Lower leg skin (tissue), 4 donors: Measurements from ENCODE around the gene TERT. TPM values are rescaled to one million over a fixed set of nuclear protein-coding genes. Genes with fewer than 3 reads are reported as not detected.

ENCODE experiments used
- DNase-seq, 2 donors: peaks; one replicate each; pipeline ENCODE4 v3.0.0-alpha.2; 2019; ENCODE audit warnings: low spot score in 2 of 2
- H3K4me3 ChIP-seq: fragments of 200-600 bp; sonication (generic); 2 replicates; pipeline ENCODE4 v1.5.1; 2017; ENCODE audit warnings: mild to moderate bottlenecking, low read depth; ENCODE audit not compliant: poor library complexity, severe bottlenecking
- CTCF ChIP-seq, 3 donors: fragments of 450-650 bp; IDR thresholded peaks; one replicate each; pipeline ENCODE4 v1.5.1; 2016; ENCODE audit warnings: antibody characterized with exemption in 3 of 3, mild to moderate bottlenecking in 3 of 3, moderate library complexity in 2 of 3
- POLR2A ChIP-seq, 2 donors: fragments of 450-650 bp; IDR thresholded peaks; one replicate each; pipeline ENCODE4 v1.6.1; 2016 to 2017; ENCODE audit warnings: antibody characterized with exemption in 2 of 2, mild to moderate bottlenecking in 1 of 2, moderate library complexity in 1 of 2
- WGBS, 2 donors: methylation state at CpG; one replicate each; pipeline ENCODE4 v1.1.5; 2018; 5-methylcytosine and 5-hydroxymethylcytosine counted together
- intact Hi-C: fragments of 100-400 bp; cut with DNase I; formaldehyde crosslinking; loops from one replicate; pipeline ENCODE4 v1.15.0; 2023; ENCODE audit warnings: low total_unique reads
- total RNA-seq, 4 donors: library from RNA; depleted of rRNA; stranded (reverse); fragments of >200 nt; gene quantifications; one replicate each; pipeline ENCODE4 v1.1.0, GENCODE V29; 2016

The TERT gene
- total RNA-seq, 4 donors from 2014 or later, result 0.13 to 0.38 TPM; not detected in 2

DNA sequence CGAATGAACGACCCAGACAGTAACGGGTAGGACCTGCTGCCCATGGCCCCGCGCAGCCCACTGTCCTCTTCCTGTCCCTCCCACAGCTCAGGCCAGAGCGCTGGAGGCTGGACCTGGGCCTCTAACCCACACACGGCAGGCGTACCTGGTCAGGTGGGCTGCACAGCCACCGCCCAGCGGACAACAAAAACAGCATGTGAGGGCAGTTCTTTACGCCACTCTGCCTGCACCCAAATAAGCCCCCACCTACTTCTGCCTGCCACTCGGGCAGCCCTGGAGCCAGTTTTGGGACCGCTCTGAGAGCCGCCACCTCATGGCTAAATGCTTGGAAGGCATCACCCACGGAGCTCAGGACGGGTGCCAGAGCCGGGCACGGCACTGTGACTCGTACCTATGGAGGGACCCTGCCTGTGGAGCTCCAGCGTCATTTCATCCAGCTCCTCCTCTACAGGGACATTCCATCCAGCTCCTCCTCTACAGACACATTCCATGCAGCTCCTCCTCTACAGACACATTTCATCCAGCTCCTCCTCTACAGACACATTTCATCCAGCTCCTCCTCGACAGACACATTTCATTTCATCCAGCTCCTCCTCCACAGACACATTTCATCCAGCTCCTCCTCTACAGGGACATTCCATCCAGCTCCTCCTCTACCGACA, 31.1 kb upstream of the TERT start:
- intact Hi-C loops, result no loop called here
- H3K4me3 ChIP-seq, result no peak overlapping the region
- peak in 1 of 2 donors; percentile 87 for DNase-seq
- TF ChIP-seq CTCF (IDR thresholded peaks at IDR 0.05), result no peak
- WGBS, 2 donors, result 71 to 74% methylated on average over 22 of the region's 22 CpGs

GRCh38 chr5:1325191-1325741, 30.4 kb upstream of the TERT start:
- TF ChIP-seq POLR2A (IDR thresholded peaks at IDR 0.05) (no peak), CTCF (IDR thresholded peaks at IDR 0.05) (no peak)
- WGBS, 2 donors, result 94 to 95% methylated on average over 8 to 12 of the region's 17 CpGs
- peak in 1 of 2 donors; percentile 87 for DNase-seq
- no peak overlapping the region for H3K4me3 ChIP-seq
- intact Hi-C loops, result no loop called here

- no peak overlapping the region for H3K4me3 ChIP-seq
- 92 to 93% methylated on average over 15 to 16 of the region's 17 CpGs for WGBS, 2 donors
- intact Hi-C loops, result no loop called here
- DNase-seq, result no peak
- TF ChIP-seq CTCF (IDR thresholded peaks at IDR 0.05) (no peak), POLR2A (IDR thresholded peaks at IDR 0.05) (no peak)
Observed at GRCh38 chr5:1324719-1325190, 29.9 kb upstream of the TERT start.

GRCh38 chr5:1324301-1324700, 29.4 kb upstream of the TERT start:
- 94 to 99% methylated on average over 15 of the region's 15 CpGs for WGBS, 2 donors
- no peak overlapping the region for H3K4me3 ChIP-seq
- peak in 1 of 2 donors; percentile 45 for DNase-seq
- no peak for TF ChIP-seq CTCF (IDR thresholded peaks at IDR 0.05)
- no peak for TF ChIP-seq POLR2A (IDR thresholded peaks at IDR 0.05)
- intact Hi-C loops, result no loop called here

- WGBS, 2 donors, result 91 to 98% methylated on average over 13 of the region's 13 CpGs
- intact Hi-C loops, result no loop called here
- no peak overlapping the region for H3K4me3 ChIP-seq
- DNase-seq, result peak in 1 of 2 donors; percentile 42
- no peak for TF ChIP-seq CTCF (IDR thresholded peaks at IDR 0.05)
- TF ChIP-seq POLR2A (IDR thresholded peaks at IDR 0.05), result no peak
Observed at GRCh38 chr5:1323803-1324173, 28.9 kb upstream of the TERT start.
